ENCODE data around the gene SOX6.

DNA sequence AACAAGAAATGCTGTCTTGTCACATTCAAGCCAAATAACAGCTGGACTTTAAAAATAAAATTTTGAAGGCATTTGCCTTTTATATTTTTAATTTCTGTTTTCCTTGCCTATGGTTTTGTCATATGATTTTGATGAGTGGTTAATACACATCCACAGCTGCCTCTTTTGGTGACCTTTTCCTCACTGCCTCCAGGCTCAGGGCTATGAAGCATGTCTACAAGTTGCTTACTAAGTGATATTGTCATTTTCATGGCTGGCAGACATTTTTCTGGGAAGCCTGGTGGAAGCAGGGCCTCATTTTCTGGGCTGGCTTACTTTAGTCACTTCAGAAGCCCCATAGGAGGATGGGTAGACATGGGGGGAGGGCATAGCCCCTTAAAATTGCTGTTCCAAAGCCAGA lies 344.9 kb downstream of the SOX6 start:
- TF ChIP-seq, protein P1, sequence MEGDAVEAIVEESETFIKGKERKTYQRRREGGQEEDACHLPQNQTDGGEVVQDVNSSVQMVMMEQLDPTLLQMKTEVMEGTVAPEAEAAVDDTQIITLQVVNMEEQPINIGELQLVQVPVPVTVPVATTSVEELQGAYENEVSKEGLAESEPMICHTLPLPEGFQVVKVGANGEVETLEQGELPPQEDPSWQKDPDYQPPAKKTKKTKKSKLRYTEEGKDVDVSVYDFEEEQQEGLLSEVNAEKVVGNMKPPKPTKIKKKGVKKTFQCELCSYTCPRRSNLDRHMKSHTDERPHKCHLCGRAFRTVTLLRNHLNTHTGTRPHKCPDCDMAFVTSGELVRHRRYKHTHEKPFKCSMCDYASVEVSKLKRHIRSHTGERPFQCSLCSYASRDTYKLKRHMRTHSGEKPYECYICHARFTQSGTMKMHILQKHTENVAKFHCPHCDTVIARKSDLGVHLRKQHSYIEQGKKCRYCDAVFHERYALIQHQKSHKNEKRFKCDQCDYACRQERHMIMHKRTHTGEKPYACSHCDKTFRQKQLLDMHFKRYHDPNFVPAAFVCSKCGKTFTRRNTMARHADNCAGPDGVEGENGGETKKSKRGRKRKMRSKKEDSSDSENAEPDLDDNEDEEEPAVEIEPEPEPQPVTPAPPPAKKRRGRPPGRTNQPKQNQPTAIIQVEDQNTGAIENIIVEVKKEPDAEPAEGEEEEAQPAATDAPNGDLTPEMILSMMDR (CRISPR knock-in tag; IDR thresholded peaks at IDR 0.05) = no peak
- no peak for TF ChIP-seq JUN (CRISPR knock-in tag; IDR thresholded peaks at IDR 0.05)
- TF ChIP-seq, protein P2, sequence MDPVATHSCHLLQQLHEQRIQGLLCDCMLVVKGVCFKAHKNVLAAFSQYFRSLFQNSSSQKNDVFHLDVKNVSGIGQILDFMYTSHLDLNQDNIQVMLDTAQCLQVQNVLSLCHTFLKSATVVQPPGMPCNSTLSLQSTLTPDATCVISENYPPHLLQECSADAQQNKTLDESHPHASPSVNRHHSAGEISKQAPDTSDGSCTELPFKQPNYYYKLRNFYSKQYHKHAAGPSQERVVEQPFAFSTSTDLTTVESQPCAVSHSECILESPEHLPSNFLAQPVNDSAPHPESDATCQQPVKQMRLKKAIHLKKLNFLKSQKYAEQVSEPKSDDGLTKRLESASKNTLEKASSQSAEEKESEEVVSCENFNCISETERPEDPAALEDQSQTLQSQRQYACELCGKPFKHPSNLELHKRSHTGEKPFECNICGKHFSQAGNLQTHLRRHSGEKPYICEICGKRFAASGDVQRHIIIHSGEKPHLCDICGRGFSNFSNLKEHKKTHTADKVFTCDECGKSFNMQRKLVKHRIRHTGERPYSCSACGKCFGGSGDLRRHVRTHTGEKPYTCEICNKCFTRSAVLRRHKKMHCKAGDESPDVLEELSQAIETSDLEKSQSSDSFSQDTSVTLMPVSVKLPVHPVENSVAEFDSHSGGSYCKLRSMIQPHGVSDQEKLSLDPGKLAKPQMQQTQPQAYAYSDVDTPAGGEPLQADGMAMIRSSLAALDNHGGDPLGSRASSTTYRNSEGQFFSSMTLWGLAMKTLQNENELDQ (CRISPR knock-in tag; IDR thresholded peaks at IDR 0.05; ENCODE audit: borderline replicate concordance) = no peak
- no peak for TF ChIP-seq CEBPB (IDR thresholded peaks at IDR 0.05; ENCODE audit: borderline replicate concordance, low read depth, low read length)
- no peak for TF ChIP-seq ZNF383 (CRISPR knock-in tag; IDR thresholded peaks at IDR 0.05; ENCODE audit: borderline replicate concordance)
- TF ChIP-seq YY1 (IDR thresholded peaks at IDR 0.05; ENCODE audit: insufficient read depth, insufficient replicate concordance, low read depth, low read length) = no peak
